Measurements from ENCODE around the gene ACD. TPM values are rescaled to one million over a fixed set of nuclear protein-coding genes. Genes with fewer than 3 reads are reported as not detected.

The ACD gene
- polyA plus RNA-seq, 1 donor = 28.0 TPM

DNA sequence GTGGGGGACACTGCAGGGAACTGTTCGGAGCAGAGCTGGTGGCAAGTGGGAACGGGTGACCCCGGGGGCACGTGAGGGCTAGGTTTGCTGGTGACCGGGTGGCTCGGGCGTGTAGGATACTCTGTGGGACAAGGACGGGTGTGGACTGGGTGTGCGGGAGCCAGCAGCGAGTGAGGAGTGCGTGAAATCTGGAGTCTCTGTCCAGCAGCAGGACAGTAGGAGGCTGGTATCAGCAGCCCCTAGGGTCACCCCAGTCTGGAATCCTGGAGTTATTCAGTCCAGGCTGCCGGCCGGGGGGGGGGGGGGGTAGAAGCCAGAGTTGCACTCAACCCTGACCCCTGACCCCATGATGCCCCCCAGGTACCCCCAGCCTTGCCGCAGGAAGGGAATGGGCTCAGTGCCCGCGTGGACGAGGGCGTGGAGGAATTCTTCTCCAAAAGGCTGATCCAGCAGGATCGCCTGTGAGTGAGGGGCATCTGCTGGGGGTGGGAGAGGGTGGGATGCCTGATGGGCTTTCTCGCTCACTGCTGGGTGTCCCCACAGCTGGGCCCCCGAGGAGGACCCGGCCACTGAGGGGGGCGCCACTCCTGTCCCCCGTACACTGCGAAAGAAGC is 6.2 kb downstream of the ACD start:
- H3K36me3 ChIP-seq (ENCODE audit: control insufficient read depth, insufficient read depth, low read length) = peaks cover 14% of the 10 kb centered on the region

DNA sequence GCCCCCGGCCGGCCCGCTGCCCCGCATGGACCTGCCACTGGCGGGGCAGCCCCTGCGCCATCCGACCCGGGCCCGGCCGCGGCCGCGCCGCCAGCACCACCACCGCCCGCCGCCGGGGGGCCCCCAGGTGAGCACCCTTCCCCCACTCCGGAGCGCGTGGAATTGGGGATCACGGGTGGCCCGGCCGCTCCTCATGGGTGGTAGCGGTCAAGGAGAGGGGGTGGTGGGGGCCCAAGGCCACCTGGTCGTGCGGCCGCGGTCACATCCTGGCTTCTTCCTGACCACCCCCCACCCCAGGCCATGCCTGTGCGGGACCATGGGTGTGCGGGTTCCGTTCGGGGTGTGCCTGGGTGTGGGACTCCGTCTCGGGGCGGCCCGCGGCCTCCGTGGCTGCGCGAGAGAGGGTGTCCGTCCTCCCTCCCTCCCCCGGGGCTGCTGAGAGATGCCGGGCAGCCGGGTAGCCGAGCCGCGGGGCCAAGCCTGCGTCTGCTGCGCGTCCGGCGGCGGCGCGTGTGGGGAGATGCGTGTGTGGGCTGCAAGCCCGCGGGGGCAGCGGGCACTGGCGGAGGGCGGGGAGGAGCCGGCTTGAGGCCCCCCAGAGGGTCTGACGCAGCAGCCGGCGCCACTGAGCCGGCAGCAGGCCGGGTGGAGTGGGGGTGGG is 6.8 kb downstream of the ACD start:
- Histone ChIP-seq H3K27me3 (ENCODE audit: control insufficient read depth, insufficient read depth, low read length) (peaks cover 73% of the 10 kb centered on the region), H3K36me3 (ENCODE audit: control insufficient read depth, insufficient read depth, low read length) (peaks cover 10% of the 10 kb centered on the region), H3K27ac (ENCODE audit: low read length) (no peak overlapping the region), H3K4me3 (ENCODE audit: low read length) (peak overlapping the region; percentile 30), H3K4me1 (ENCODE audit: control insufficient read depth, insufficient read depth, low read length) (peaks cover 16% of the 10 kb centered on the region), H3K9me3 (ENCODE audit: control insufficient read depth, low read depth, low read length) (peaks cover 8% of the 10 kb centered on the region)
- WGBS (ENCODE audit: insufficient coverage, low lambda C conversion rate) = no CpG with 5 or more reads among the region's 68 CpGs
- DNase-seq = no peak

More for the DNA sequence above, 6.2 kb downstream of the ACD start:
- Histone ChIP-seq H3K27me3 (ENCODE audit: control insufficient read depth, insufficient read depth, low read length) (peaks cover 67% of the 10 kb centered on the region), H3K9me3 (ENCODE audit: control insufficient read depth, low read depth, low read length) (peaks cover 8% of the 10 kb centered on the region), H3K4me1 (ENCODE audit: control insufficient read depth, insufficient read depth, low read length) (peaks cover 18% of the 10 kb centered on the region), H3K27ac (ENCODE audit: low read length) (no peak overlapping the region), H3K4me3 (ENCODE audit: low read length) (no peak overlapping the region)
- DNase-seq = no peak
- WGBS (ENCODE audit: insufficient coverage, low lambda C conversion rate) = no CpG with 5 or more reads among the region's 25 CpGs

DNA sequence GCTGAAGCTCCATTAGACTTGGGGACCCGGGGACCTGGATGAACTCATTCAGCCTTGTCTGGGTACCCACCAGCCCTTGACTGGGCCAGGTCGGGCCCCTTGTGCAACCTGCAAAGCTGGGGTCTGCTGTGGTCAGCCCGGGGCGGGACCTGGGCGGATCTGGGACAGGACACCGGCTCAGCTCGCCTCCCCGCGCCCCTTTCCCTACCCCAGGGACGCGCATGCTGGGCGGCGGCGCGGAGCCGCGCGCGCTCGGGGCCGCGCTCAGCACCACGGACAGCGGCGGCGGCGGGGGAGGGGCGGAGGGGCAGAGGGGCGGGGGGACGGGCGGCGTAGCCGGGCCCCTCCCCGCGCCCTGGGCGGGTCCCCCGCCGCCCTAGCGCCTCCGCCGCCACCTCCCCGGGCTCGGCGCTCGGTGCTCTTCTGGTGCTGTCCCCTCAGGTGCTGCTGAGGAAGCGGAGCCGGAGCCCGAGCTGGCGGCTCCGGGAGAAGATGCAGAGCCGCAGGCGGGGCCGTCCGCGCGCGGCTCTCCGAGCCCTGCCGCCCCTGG is 7.4 kb downstream of the ACD start:
- Histone ChIP-seq H3K36me3 (ENCODE audit: control insufficient read depth, insufficient read depth, low read length) (peaks cover 5% of the 10 kb centered on the region), H3K27me3 (ENCODE audit: control insufficient read depth, insufficient read depth, low read length) (peaks cover 79% of the 10 kb centered on the region), H3K27ac (ENCODE audit: low read length) (no peak overlapping the region), H3K4me1 (ENCODE audit: control insufficient read depth, insufficient read depth, low read length) (peaks cover 16% of the 10 kb centered on the region), H3K9me3 (ENCODE audit: control insufficient read depth, low read depth, low read length) (peaks cover 8% of the 10 kb centered on the region), H3K4me3 (ENCODE audit: low read length) (no peak overlapping the region)
- DNase-seq = no peak
- no CpG with 5 or more reads among the region's 59 CpGs for WGBS (ENCODE audit: insufficient coverage, low lambda C conversion rate)

DNA sequence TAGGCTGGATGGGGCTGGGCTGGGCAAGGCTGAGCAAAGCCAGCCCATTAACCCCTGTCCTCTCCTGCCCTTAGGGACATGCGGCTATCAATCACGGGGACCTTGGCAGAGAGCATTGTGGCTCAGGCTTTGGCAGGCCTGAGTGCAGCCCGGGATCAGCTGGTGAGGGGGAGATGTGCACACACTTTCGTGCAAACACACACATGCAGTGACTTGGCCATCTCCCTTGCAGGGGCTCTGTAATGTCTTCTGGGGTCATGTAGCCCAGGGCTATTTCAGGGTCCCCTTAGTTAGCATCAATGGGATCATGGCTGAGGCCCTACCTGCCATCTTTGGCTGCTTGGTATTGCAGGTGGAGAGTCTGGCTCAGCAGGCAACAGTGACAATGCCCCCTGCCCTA is 8.2 kb downstream of the ACD start:
- DNase-seq = no peak
- H3K4me1 ChIP-seq (ENCODE audit: control insufficient read depth, insufficient read depth, low read length) = peaks cover 16% of the 10 kb centered on the region
- no CpG with 5 or more reads among the region's 4 CpGs for WGBS (ENCODE audit: insufficient coverage, low lambda C conversion rate)

DNA sequence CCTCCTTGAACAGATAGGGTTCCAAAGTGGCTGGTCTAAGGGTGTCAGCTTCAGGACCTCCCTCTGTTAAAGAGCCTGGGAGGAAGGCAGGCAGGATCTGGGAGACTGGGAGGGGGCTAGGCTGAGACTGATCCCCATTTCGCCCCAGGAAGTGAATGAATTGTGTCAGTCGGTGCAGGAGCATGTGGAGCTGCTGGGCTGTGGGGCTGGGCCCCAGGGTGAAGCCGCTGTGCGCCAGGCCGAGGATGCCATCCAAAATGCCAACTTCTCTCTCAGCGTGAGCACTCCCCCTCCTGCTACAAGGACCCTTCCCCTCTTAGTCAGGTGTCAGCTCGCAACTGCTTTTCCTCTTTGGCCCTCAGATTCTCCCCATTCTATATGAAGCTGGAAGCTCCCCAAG is 9.0 kb downstream of the ACD start:
- 90% methylated on average over 2 of the region's 7 CpGs for WGBS (ENCODE audit: insufficient coverage, low lambda C conversion rate)
- Histone ChIP-seq H3K4me3 (ENCODE audit: low read length) (no peak overlapping the region), H3K36me3 (ENCODE audit: control insufficient read depth, insufficient read depth, low read length) (no peaks in the 10 kb centered on the region), H3K4me1 (ENCODE audit: control insufficient read depth, insufficient read depth, low read length) (peaks cover 16% of the 10 kb centered on the region), H3K9me3 (ENCODE audit: control insufficient read depth, low read depth, low read length) (peaks cover 8% of the 10 kb centered on the region), H3K27ac (ENCODE audit: low read length) (no peak overlapping the region), H3K27me3 (ENCODE audit: control insufficient read depth, insufficient read depth, low read length) (peaks cover 94% of the 10 kb centered on the region)
- no peak for DNase-seq

More for the DNA sequence above, 8.2 kb downstream of the ACD start:
- no peak overlapping the region for H3K4me3 ChIP-seq (ENCODE audit: low read length)
- peaks cover 8% of the 10 kb centered on the region for H3K9me3 ChIP-seq (ENCODE audit: control insufficient read depth, low read depth, low read length)
- H3K27me3 ChIP-seq (ENCODE audit: control insufficient read depth, insufficient read depth, low read length) = peaks cover 86% of the 10 kb centered on the region
- H3K36me3 ChIP-seq (ENCODE audit: control insufficient read depth, insufficient read depth, low read length) = no peaks in the 10 kb centered on the region
- H3K27ac ChIP-seq (ENCODE audit: low read length) = no peak overlapping the region

DNA sequence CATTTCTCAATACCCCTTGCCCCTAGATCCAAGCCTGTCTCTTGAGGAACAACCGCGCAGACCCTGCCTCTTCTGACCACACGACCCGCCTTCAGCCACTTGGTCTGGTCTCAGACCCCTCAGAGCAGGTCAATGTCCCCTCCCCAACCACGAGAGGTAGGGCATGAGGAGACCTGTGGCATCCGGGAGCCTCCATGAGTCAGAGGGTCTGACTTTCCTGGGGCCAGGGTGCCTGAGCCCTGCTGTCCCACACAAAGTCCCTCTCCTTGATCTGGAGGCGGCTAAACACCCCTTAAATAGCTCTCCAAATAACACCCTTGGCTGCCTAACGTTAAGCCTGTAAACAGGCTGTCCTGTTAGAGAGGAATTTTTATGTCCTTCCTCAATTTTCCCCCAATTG is 10.0 kb downstream of the ACD start:
- Histone ChIP-seq H3K36me3 (ENCODE audit: control insufficient read depth, insufficient read depth, low read length) (no peaks in the 10 kb centered on the region), H3K4me1 (ENCODE audit: control insufficient read depth, insufficient read depth, low read length) (peaks cover 16% of the 10 kb centered on the region), H3K27me3 (ENCODE audit: control insufficient read depth, insufficient read depth, low read length) (peaks cover 95% of the 10 kb centered on the region), H3K4me3 (ENCODE audit: low read length) (no peak overlapping the region), H3K9me3 (ENCODE audit: control insufficient read depth, low read depth, low read length) (peaks cover 8% of the 10 kb centered on the region), H3K27ac (ENCODE audit: low read length) (no peak overlapping the region)
- DNase-seq = no peak
- WGBS (ENCODE audit: insufficient coverage, low lambda C conversion rate) = no CpG with 5 or more reads among the region's 8 CpGs

DNA sequence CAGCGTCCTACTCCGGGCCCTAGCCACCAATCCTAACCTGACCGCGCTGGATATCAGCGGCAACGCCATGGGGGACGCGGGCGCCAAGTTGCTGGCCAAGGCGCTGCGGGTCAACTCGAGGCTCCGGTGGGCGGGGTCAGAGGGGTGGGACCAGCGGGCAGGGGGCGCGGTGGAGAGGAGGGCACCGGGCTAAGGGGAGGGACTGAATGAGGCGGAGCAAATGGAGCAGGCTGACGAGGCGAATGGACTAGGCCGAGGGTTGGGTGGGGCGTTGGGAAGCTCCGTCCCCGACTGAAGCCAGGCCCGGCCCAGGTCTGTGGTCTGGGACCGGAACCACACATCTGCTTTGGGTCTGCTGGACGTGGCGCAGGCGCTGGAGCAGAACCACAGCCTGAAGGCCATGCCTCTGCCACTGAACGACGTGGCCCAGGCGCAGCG is 10.5 kb downstream of the ACD start:
- H3K36me3 ChIP-seq (ENCODE audit: control insufficient read depth, insufficient read depth, low read length) = no peaks in the 10 kb centered on the region
- H3K4me3 ChIP-seq (ENCODE audit: low read length) = no peak overlapping the region
- no peak overlapping the region for H3K27ac ChIP-seq (ENCODE audit: low read length)
- no CpG with 5 or more reads among the region's 34 CpGs for WGBS (ENCODE audit: insufficient coverage, low lambda C conversion rate)
- H3K4me1 ChIP-seq (ENCODE audit: control insufficient read depth, insufficient read depth, low read length) = peaks cover 16% of the 10 kb centered on the region
- peaks cover 9% of the 10 kb centered on the region for H3K9me3 ChIP-seq (ENCODE audit: control insufficient read depth, low read depth, low read length)
- no peak for DNase-seq
- peaks cover 94% of the 10 kb centered on the region for H3K27me3 ChIP-seq (ENCODE audit: control insufficient read depth, insufficient read depth, low read length)

DNA sequence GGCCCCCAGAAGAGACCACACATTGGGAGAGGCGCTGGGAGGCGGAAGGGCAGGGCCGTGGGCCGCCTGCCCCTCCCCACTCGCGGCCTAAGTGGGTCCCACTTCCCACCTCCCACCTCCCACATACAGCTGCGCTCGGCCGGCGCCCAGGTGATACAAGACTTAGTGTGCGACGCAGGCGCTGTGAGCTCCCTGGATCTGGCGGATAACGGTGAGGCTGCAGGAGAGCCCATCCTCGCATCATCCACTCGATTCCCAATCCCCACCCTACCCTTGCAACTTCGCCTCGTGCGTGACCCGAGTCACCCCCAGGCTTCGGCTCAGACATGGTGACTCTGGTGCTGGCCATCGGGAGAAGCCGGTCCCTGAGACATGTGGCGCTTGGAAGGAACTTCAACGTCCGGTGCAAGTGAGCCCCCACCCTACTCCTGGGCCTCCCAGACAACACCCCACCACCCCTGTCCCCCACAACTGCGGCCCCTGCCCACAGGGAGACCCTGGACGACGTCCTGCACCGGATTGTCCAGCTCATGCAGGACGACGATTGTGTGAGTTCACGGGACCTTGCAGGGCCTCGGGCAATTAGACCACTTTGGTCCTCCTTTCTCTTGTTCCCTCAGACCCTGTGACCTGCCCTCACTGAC is 11.2 kb downstream of the ACD start:
- Histone ChIP-seq H3K36me3 (ENCODE audit: control insufficient read depth, insufficient read depth, low read length) (no peaks in the 10 kb centered on the region), H3K4me3 (ENCODE audit: low read length) (no peak overlapping the region), H3K27ac (ENCODE audit: low read length) (no peak overlapping the region), H3K4me1 (ENCODE audit: control insufficient read depth, insufficient read depth, low read length) (peaks cover 14% of the 10 kb centered on the region), H3K27me3 (ENCODE audit: control insufficient read depth, insufficient read depth, low read length) (peaks cover 94% of the 10 kb centered on the region), H3K9me3 (ENCODE audit: control insufficient read depth, low read depth, low read length) (peaks cover 10% of the 10 kb centered on the region)
- no peak for DNase-seq
- WGBS (ENCODE audit: insufficient coverage, low lambda C conversion rate) = no CpG with 5 or more reads among the region's 35 CpGs

DNA sequence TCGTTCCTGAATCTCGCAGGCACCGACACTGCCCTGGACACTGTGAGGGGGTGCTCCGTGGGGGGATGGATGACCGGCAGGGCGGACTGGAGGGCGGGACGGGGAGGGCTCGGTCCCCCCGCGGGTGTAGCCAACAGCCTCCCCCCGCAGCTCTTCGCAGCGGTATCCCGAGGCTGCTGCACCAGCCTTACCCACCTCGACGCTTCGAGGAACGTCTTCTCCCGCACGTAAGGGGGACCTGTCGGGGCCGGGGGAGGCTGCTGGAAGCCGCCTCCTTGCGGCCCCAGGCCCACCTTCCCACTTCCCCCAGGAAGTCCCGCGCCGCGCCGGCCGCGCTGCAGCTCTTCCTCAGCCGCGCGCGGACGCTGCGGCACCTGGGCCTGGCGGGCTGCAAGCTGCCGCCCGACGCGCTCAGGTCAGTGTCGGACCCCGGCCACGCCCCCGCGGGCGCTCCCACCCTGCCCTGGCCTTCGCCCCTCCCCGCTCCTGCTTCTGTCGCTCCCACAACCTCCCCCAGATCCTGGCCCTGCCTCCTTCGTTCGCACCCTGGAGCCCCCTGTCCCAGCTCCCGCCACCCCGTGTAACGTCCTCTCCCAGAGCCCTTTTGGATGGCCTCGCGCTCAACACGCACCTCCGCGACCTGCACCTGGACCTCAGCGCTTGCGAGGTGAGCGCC is 11.8 kb downstream of the ACD start:
- H3K27me3 ChIP-seq (ENCODE audit: control insufficient read depth, insufficient read depth, low read length) = peaks cover 91% of the 10 kb centered on the region

DNA sequence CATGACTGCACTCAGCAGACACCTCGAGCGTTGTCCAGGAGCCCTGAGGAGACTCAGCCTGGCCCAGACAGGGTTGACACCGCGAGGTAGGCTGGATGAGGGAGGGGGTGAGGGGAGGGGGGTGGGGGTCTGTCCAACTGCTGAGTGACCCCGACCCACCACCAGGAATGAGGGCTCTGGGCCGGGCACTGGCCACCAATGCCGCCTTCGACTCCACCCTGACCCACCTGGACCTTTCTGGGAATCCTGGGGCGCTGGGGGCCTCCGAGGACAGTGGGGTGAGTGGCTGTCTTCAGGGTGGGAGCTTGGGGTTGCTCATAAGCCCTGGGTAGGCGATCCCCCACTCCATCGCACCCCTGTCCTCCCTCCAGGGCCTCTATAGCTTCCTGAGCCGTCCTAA is 12.4 kb downstream of the ACD start:
- Histone ChIP-seq H3K4me1 (ENCODE audit: control insufficient read depth, insufficient read depth, low read length) (peaks cover 8% of the 10 kb centered on the region), H3K9me3 (ENCODE audit: control insufficient read depth, low read depth, low read length) (peaks cover 10% of the 10 kb centered on the region), H3K36me3 (ENCODE audit: control insufficient read depth, insufficient read depth, low read length) (no peaks in the 10 kb centered on the region), H3K27me3 (ENCODE audit: control insufficient read depth, insufficient read depth, low read length) (peaks cover 89% of the 10 kb centered on the region), H3K27ac (ENCODE audit: low read length) (no peak overlapping the region), H3K4me3 (ENCODE audit: low read length) (no peak overlapping the region)
- no CpG with 5 or more reads among the region's 13 CpGs for WGBS (ENCODE audit: insufficient coverage, low lambda C conversion rate)
- DNase-seq = no peak

More for the DNA sequence above, 11.8 kb downstream of the ACD start:
- H3K4me1 ChIP-seq (ENCODE audit: control insufficient read depth, insufficient read depth, low read length) = peaks cover 10% of the 10 kb centered on the region
- peaks cover 10% of the 10 kb centered on the region for H3K9me3 ChIP-seq (ENCODE audit: control insufficient read depth, low read depth, low read length)
- H3K27ac ChIP-seq (ENCODE audit: low read length) = no peak overlapping the region
- no peak overlapping the region for H3K4me3 ChIP-seq (ENCODE audit: low read length)
- no peaks in the 10 kb centered on the region for H3K36me3 ChIP-seq (ENCODE audit: control insufficient read depth, insufficient read depth, low read length)
- no CpG with 5 or more reads among the region's 65 CpGs for WGBS (ENCODE audit: insufficient coverage, low lambda C conversion rate)
- no peak for DNase-seq
